ENCODE data around the gene MRPL49.
A peak's percentile ranks its signal among the peaks of the same experiment; 100 is the strongest.

Gene MRPL49

DNA sequence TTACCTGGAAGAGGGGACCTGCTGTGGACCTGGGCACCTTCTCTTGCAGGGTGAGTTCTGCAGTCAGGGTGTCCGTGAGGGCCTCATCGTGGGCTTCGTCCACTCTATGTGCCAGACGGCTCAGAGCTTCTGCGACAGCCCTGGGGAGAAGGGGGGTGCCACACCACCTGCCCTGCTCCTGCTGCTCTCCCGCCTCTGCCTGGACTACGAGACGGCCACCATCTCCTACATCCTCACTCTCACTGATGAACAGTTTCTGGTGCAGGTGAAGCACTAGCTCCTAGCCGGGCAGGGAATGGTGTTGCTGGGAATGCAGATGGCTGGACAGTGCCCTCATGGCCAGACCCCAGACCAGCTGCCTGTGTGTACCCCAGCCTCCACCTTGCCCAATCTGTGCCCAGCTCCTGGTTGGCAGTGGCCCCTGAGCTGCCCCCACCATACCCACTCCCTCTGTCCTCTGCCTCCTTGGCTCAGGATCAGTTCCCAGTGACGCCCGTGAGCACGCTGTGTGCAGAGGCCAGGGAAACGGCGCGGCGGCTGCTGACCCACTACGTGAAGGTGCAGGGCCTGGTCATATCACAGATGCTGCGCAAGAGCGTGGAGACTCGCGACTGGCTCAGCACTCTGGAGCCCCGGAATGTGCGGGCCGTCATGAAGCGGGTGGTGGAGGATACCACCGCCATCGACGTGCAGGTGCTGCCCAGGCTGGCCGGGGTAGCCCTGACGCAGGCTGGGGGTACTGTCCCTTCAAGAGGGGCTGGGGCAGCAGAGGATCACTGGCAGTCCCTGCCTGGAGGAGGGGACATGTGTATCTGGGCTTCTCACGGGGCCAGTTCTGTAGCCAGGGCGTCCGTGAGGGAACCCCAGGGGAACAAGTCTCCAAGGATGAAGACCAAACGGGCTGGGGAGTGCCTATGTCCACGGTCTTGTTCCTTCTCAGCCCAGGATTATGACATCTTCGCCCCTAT lies 12.6 kb upstream of the MRPL49 start:
- DNase-seq (no peak), ATAC-seq (replicated peaks) (no peak)
- H3K4me1 Mint-ChIP-seq (ENCODE audit: low read depth in 2 of 2) = peaks cover 28 to 34% of the 10 kb centered on the region in 2 donors
- H3K27me3 Mint-ChIP-seq = no peaks in the 10 kb centered on the region
- no peak overlapping the region for H3K4me3 Mint-ChIP-seq
- peak overlapping the region; percentile 90 to 97 for H3K27ac Mint-ChIP-seq
- peaks cover 45% of the 10 kb centered on the region for H3K36me3 Mint-ChIP-seq (ENCODE audit: insufficient read depth)
- H3K9me3 Mint-ChIP-seq = no peaks in the 10 kb centered on the region

DNA sequence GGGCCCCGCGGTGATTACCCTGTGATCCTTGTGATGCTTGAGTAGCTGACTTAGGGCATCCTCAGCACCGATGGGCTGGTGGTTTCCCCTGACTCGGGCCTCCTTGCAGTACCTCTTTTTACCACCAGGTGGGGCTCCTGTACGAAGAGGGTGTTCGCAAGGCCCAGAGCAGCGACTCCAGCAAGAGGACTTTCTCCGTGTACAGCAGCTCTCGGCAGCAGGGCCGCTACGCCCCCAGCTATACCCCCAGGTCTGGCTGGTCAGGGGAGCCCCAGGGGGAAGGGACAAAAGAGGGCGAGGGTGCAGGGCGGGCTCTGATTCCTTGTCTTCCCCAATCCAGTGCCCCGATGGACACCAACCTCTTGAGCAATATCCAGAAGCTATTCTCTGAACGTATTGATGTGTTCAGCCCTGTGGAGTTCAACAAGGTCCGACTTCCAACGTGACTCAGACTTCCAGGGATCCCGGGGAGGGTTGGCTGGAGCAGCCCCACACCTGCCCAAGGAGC lies 11.7 kb upstream of the MRPL49 start:
- peak; percentile 60 for ATAC-seq (replicated peaks)
- Mint-ChIP-seq H3K27ac (peak overlapping the region; percentile 90 to 97), H3K4me3 (peak overlapping the region; percentile 40 to 99), H3K4me1 (ENCODE audit: low read depth in 2 of 2) (peaks cover 28 to 34% of the 10 kb centered on the region in 2 donors), H3K36me3 (ENCODE audit: insufficient read depth) (peaks cover 40% of the 10 kb centered on the region), H3K27me3 (no peaks in the 10 kb centered on the region), H3K9me3 (no peaks in the 10 kb centered on the region)
- peak; percentile 99 for DNase-seq

DNA sequence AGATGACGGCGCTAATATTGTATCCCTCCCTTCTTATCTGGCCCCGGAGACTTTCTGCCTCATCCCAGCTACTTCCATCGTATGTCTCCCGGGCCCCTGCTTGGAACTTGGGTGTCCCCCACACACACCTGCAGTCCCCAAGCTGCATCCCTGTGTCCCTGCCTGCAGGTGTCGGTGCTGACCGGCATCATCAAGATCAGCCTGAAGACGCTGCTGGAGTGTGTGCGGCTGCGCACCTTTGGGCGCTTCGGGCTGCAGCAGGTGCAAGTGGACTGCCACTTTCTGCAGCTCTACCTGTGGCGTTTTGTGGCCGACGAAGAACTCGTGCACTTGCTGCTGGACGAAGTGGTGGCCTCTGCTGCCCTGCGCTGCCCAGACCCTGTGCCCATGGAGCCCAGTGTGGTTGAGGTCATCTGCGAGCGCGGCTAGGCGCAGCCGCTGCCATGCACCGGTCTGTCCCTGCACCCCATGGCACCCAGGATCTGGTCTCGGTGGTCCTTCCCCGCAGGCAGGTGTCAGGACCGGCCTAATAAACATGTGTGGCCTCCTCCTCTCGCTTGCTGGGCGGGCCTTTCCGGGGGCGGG lies 10.9 kb upstream of the MRPL49 start:
- Mint-ChIP-seq H3K4me3 (peak overlapping the region; percentile 99), H3K4me1 (ENCODE audit: low read depth in 2 of 2) (peaks cover 34 to 35% of the 10 kb centered on the region in 2 donors), H3K36me3 (ENCODE audit: insufficient read depth) (peaks cover 47% of the 10 kb centered on the region), H3K27ac (peak overlapping the region; percentile 90 to 97), H3K27me3 (no peaks in the 10 kb centered on the region), H3K9me3 (no peaks in the 10 kb centered on the region)
- no peak for ATAC-seq (replicated peaks)
- no peak for DNase-seq

DNA sequence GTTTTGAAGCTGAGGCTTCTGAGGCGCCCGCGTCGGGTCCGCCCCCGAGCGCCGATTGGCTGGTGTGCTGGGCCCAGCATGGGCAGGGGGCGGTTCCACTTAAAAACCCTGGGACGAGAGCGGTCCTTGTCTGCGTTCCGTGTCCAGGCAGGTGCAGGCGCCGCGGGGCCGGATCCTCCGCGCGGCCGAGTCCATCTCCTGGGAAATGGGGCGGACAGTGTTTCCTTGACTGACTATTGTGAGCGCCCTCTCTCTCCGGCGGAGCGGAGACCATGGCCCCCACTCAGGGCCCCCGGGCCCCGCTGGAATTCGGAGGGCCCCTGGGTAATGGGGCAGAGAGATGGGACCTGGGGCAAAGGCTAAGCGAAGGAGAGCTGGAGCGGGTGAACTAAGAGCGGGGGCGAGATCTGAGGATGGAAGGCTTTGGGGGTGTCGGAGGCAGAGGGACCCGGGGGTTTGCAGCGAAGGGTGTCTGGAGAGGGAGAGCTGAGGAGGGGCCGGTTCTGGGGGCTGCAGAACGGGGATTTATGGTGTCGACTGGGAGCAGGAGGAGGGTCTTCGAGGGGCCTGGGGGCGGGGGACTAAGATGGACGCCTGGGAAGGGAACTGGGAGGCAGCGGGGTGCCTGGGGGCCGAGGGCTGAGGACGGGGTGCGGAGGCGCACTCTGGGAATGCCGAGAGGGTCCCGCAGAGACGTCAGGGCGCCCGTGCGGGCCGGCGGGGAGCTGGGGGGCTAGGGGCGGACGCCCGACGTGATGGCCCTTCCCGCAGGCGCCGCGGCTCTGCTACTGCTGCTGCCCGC lies 10.2 kb upstream of the MRPL49 start, which contains the start of gene TM7SF2:
TSS of gene TM7SF2 (plus strand) at position 129 of the 802 bp plus-strand sequence. CDS start at position 273, 144 bp downstream.
- Mint-ChIP-seq H3K27ac (peak within 1 kb of the TSS; percentile 90 to 97), H3K4me1 (ENCODE audit: low read depth in 2 of 2) (peaks cover 33 to 41% of the 10 kb centered on the region in 2 donors), H3K4me3 (peak within 1 kb of the TSS; percentile 99), H3K27me3 (no peaks in the 10 kb centered on the region), H3K9me3 (no peaks in the 10 kb centered on the region), H3K36me3 (ENCODE audit: insufficient read depth) (peaks cover 51% of the 10 kb centered on the region)
- ATAC-seq (replicated peaks) (peak; percentile 74), DNase-seq (peak; percentile 89 to 94 (median 91))

DNA sequence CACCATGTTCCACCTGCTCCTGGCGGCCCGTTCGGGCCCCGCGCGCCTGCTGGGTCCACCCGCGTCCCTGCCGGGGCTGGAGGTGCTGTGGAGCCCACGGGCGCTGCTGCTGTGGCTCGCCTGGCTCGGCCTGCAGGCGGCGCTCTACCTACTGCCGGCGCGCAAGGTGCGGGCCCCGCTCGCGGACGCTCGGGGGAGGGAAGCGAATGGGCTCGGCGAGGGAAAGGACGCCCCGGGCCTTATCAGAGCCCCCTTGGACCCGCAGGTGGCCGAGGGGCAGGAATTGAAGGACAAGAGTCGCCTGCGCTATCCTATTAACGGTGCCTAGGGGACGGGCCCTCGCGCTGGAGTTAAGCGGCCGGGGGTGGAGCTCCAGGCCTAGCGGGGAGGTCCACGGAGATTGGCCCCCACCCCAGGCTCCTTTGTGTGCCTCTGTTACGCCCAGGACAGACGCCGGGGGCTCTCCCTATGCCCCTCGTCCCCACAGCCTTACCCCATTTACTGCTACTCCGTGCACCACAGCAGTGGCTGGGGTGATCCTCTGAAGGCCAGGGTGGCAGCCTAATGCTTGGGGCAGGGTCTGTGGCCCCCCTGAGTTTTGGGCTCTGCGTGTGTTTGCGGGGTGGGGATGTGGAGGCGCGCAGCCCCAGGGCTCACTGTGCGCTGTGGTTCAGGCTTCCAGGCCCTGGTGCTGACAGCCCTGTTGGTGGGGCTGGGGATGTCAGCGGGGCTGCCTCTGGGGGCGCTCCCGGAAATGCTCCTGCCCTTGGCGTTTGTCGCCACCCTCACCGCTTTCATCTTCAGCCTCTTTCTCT lies 9.4 kb upstream of the MRPL49 start:
- peaks cover 58% of the 10 kb centered on the region for H3K36me3 Mint-ChIP-seq (ENCODE audit: insufficient read depth)

DNA sequence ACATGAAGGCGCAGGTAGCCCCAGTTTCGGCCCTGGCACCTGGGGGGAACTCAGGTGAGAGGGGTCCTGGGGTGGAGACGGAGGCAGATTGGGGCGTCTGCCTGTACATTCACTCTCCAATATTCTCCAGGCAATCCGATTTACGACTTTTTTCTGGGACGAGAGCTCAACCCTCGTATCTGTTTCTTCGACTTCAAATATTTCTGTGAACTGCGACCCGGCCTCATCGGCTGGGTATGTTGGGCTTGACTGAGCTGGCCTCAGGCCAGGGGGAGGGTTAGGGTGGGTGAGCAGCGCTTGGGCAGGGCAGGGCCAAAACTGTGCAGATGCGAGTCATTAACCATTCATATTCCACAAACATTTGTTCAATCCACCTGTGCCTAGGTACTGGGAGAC lies 8.8 kb upstream of the MRPL49 start:
- Mint-ChIP-seq H3K4me1 (ENCODE audit: low read depth in 2 of 2) (peaks cover 36 to 48% of the 10 kb centered on the region in 2 donors), H3K27me3 (no peaks in the 10 kb centered on the region), H3K27ac (peak overlapping the region; percentile 90 to 97), H3K36me3 (ENCODE audit: insufficient read depth) (peaks cover 64% of the 10 kb centered on the region), H3K9me3 (no peaks in the 10 kb centered on the region), H3K4me3 (peak overlapping the region; percentile 99)
- ATAC-seq (replicated peaks) (no peak), DNase-seq (no peak)

More for the DNA sequence above, 9.4 kb upstream of the MRPL49 start:
- H3K9me3 Mint-ChIP-seq = no peaks in the 10 kb centered on the region
- DNase-seq = peak; percentile 75 to 80 (median 79)
- ATAC-seq (replicated peaks) = peak; percentile 52
- peak overlapping the region; percentile 99 for H3K4me3 Mint-ChIP-seq
- H3K27me3 Mint-ChIP-seq = no peaks in the 10 kb centered on the region
- H3K27ac Mint-ChIP-seq = peak overlapping the region; percentile 90 to 97
- H3K4me1 Mint-ChIP-seq (ENCODE audit: low read depth in 2 of 2) = peaks cover 34 to 45% of the 10 kb centered on the region in 2 donors

DNA sequence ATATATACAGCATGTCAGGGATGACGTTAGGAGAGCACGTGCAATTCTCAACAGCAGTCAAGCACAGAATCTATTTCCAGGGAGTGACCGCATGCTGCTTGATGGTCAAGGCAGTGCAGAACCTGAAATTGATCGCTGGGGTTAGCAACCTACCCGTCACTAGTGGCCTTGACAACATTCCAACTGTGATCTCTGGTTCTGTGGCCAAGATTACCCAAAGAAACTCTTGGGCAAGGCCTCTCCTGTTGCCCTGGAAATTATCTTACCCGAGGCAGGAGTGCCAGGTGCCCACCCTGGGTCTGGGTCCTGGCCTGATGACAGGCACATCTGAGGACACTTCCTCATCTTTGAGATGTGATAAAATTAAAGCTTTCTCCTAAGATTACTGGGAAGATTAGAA lies 8.3 kb upstream of the MRPL49 start:
- Mint-ChIP-seq H3K4me1 (ENCODE audit: low read depth in 2 of 2) (peaks cover 36 to 51% of the 10 kb centered on the region in 2 donors), H3K9me3 (no peaks in the 10 kb centered on the region), H3K27ac (peak overlapping the region; percentile 59 to 90), H3K36me3 (ENCODE audit: insufficient read depth) (peaks cover 69% of the 10 kb centered on the region), H3K27me3 (no peaks in the 10 kb centered on the region), H3K4me3 (peak overlapping the region; percentile 99)
- ATAC-seq (replicated peaks) (no peak), DNase-seq (no peak)

DNA sequence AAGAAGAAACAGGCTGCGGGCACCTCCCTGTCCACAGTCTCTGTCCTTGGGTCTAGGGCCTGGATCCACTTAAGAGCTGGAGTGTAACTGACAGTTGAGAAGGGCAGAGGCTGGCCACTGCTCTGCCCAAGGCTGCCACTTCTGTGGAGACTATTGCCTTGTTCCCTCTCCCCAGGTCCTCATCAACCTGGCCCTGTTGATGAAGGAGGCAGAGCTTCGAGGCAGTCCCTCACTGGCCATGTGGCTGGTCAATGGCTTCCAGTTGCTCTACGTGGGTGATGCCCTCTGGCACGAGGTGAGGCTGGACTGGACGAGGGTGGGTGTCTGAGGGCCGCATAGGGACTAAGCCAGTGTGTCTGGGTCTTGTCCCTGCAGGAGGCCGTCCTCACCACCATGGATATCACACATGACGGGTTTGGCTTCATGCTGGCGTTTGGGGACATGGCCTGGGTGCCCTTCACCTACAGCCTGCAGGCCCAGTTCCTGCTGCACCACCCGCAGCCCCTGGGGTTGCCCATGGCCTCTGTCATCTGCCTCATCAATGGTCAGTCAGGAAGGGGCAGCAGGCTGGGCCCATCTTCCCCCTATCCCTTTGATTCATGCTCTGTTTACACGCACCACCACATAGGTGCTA lies 7.5 kb upstream of the MRPL49 start:
- peaks cover 75% of the 10 kb centered on the region for H3K36me3 Mint-ChIP-seq (ENCODE audit: insufficient read depth)
- no peak for ATAC-seq (replicated peaks)
- DNase-seq = no peak
- H3K27ac Mint-ChIP-seq = peak overlapping the region in 1 of 2 donors; percentile 59
- H3K27me3 Mint-ChIP-seq = no peaks in the 10 kb centered on the region
- peaks cover 36 to 52% of the 10 kb centered on the region in 2 donors for H3K4me1 Mint-ChIP-seq (ENCODE audit: low read depth in 2 of 2)
- no peaks in the 10 kb centered on the region for H3K9me3 Mint-ChIP-seq
- H3K4me3 Mint-ChIP-seq = no peak overlapping the region

DNA sequence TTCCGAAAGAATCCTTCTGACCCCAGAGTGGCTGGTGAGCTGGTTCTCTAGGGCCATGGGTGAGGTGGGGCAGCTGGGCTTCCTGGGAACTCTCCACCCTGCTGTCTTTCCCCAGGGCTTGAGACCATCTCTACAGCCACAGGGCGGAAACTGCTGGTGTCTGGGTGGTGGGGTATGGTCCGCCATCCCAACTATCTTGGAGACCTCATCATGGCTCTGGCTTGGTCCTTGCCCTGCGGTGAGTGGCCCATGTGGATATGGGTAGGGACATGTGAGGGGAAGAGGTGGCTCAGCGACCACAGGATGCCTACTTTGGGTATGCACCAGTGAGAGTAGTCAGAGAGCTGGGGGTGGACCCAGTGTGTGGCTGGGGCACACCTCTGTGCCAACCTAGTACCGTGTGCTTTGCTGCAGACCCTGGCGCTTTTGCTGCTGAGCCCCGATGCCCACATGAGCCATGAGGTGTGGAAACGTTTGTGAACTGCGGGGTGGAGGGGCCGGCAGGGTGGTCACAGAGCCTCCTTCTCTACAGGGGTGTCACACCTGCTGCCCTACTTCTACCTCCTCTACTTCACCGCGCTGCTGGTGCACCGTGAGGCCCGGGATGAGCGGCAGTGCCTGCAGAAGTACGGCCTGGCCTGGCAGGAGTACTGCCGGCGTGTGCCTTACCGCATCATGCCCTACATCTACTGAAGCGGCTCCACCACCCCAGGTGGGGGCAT lies 6.6 kb upstream of the MRPL49 start:
- DNase-seq (no peak), ATAC-seq (replicated peaks) (no peak)
- Mint-ChIP-seq H3K9me3 (no peaks in the 10 kb centered on the region), H3K4me3 (peak overlapping the region in 1 of 2 donors; percentile 37), H3K27me3 (no peaks in the 10 kb centered on the region), H3K36me3 (ENCODE audit: insufficient read depth) (peaks cover 75% of the 10 kb centered on the region), H3K27ac (peak overlapping the region in 1 of 2 donors; percentile 97), H3K4me1 (ENCODE audit: low read depth in 2 of 2) (peaks cover 31 to 47% of the 10 kb centered on the region in 2 donors)

DNA sequence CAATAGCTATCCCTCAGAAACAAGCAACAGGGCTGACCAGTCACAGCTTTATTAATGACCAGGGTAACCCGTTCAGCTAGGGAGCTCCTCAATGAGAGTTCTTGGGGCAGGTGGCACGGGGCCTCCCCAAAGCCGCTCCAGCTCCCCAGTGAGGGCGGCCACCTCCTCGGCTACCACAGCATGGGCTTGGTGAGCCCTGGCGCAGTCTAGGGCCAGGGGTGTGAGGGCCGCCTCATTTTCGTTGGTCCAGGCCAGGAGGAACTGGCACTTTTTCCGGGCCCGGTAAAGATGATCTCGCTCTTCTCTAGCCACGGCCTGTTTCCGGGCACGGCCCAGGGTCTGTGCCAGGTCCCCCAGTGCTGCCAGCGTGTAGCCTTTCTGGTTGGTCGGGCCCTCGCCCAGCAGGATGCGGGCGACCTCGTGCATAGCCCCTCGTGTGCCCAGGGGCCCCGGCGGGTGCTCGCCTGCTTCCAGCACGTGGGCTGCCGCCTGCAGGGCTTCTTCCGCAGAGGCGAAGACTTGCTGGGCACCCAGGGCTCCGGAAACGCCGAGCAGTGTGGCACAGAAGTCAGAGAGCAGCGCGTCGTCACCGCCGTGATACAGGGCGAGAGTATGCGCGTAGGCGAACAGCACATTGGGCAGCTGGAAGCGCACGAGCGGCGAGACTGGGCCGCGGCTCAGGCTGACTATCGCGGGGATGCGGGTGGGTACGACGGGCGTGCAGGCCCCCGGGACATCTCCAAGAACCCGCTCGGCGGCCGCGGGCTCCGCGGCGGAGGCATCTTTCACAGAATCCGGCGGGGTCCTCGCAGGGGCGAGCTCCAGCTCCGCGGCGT lies 5.5 kb upstream of the MRPL49 start:
- H3K9me3 Mint-ChIP-seq = no peaks in the 10 kb centered on the region
- H3K4me1 Mint-ChIP-seq (ENCODE audit: low read depth in 2 of 2) = peaks cover 30 to 46% of the 10 kb centered on the region in 2 donors
- peak; percentile 44 to 60 (median 55) for DNase-seq
- H3K27ac Mint-ChIP-seq = peak overlapping the region; percentile 86 to 97
- H3K36me3 Mint-ChIP-seq (ENCODE audit: insufficient read depth) = peaks cover 80% of the 10 kb centered on the region
- no peaks in the 10 kb centered on the region for H3K27me3 Mint-ChIP-seq
- peak overlapping the region; percentile 86 to 87 for H3K4me3 Mint-ChIP-seq
- peak; percentile 25 for ATAC-seq (replicated peaks)

Measured in effector memory CD8-positive, alpha-beta T cell (primary cell).